ENCODE measurements around the gene NPAS3.

GRCh38 chr14:33035416-33036194, 96.9 kb downstream of the NPAS3 start:
- TF ChIP-seq ZNF311 (tag by site-specific recombination; IDR thresholded peaks at IDR 0.05; ENCODE audit: borderline replicate concordance) (no peak), CTCF (tag by site-specific recombination; IDR thresholded peaks at IDR 0.05) (no peak)
